Measurements from ENCODE around the gene MAFF.
A peak's percentile ranks its signal among the peaks of the same experiment; 100 is the strongest.

MAFF gene

DNA sequence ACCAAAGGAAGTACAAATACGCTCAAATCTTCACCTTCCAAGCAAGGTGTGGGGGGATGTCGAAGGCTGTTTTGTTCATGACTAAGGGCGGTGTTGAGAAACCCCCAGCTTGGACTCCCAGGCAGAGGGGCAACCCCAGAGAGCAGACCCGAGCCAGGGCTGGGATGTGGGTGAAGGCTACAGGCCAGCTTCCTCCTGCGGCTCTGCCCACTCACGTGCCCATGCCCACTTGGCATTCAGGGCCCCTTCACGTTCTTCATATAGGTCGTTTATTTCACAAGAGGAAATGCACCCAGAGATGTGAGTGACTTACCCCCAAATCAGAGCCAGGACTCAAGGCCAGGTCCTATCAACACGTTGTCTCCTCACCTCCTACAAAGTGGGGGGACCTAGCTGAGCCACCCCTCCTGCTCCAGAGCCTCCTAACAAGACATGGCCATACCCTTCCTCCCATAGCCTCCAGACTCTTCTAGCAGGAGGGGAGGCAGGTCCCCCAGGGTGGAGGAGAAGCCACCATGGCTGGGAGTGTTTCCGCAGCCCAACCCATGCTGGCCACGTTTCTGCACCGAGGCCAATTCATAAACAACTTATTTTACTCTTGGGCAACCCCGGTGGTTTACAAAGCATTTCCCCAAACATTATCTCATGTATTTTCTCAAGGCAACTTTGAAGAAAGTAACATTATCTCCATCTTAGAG is 49.0 kb downstream of the MAFF start:
- DNase-seq: no peak

DNA sequence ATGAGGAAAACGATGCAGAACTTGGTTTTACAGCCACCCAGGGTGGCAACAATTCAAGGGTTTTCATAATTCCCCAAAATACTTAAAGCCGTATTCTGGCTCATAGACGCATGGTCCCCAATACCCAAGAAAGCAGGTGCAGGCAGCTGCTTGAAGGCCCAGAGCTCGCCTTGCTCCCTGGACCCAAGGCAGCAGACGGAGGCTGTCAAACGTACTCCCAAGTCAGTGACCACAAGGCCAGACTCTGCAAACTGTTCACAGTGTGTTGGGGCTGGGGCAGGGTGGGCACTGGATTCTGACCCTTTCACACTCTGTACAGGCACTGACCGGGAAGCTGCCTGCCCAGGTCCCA is 49.5 kb downstream of the MAFF start:
- no peak for DNase-seq

DNA sequence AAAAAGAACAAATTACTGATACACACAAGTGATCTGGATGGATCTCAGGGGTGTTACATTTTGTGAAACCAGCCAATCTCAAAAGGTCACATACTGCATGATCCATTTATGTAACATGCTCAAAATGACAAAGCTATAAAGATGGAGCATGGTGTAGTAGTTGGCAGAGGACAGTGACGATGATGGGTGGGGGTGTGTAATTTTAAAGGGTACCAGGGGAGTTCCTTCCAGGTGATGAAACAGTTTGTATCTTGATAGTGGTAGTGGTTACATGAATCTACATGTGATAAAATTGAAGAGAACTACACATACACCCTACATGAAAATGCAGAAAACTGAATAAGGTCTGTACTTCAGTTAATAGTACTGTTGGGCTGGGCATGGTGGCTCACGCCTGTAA is 53.9 kb downstream of the MAFF start:
- DNase-seq: no peak

DNA sequence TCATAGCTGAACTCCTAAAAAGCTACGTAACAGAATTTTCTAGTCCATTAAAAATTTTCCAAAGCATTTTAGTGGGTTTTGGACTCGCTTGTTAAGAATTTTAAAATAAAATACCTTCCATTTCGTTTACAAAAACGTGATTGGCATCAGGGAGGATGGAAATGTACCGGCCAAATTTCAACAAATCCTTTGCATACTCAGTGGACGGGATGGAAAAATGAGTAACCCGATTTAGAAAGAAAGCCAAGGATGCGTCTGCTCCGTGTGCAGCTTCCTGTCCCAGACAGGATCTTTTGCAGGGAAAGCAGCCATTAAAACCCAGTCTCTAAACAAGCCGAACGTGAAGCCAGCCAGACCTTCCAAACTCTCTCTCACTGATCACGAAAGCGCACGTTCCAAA is 55.4 kb downstream of the MAFF start:
- no peak for DNase-seq

DNA sequence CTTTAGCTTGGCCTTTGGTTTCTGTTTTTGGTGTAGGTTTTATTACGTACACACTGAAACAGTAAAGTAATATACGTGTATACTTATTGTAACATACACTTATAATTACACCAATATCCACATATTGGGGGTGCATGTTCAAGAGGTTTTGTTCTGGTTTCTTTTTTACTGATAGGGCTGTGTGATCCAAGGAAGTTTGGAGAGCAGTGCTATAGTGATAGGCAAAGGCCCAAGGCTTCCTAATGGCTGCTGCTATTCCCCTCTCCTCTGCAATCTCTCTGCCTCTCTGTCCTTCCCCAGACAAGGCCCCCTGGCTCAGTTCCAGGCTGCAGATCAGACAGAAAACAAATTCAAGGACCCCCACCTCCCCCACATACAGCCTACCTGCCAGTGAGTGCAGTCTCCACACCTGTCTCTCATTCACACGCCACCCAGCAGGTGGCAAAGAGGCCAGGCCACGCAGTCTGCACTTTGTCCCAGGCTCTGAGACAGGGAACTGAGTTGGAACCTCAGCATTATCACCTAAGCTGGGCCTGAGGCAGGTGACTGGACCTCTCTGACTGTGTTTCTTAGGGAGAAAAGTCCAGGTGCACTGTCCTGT is 56.0 kb downstream of the MAFF start:
- DNase-seq: peak; percentile 42

DNA sequence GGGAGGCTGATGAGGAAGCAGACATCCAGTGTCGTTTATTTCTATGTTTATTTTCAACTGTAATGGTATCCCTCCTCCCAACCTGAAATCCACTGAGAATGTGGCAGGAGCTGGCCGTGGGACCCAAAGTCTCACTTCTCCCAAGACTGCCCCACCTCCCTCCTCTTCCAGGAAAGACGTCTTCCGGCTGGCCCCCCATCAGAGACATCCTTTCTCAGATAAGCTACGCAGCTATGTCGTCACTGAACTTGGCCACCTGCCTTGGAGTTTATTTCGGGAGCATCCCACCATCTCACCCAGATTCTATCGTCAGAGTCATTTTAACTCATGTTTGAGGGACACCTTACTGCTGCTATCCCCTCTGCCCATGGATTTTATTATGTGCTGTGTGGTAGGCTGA is 57.1 kb downstream of the MAFF start:
- no peak for DNase-seq

DNA sequence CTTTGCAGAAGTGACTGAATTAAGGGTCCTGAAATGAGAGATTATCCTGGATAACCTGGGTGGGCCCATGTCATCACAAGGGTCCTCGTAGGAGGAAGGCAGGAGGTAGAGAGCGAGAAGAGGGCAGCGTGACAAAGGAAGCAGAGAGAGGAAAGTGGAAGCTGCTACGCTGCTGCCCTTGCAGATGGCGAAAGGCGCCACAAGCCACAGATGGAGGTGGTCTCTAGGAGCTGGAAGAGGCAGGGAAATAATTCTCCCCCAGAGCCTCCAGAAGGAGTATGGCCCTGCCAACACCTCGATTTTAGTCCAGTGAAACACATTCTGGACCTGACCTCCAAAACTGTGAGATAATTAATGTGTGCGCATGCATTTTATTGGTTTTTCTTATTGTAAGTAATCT is 57.6 kb downstream of the MAFF start:
- no peak for DNase-seq

DNA sequence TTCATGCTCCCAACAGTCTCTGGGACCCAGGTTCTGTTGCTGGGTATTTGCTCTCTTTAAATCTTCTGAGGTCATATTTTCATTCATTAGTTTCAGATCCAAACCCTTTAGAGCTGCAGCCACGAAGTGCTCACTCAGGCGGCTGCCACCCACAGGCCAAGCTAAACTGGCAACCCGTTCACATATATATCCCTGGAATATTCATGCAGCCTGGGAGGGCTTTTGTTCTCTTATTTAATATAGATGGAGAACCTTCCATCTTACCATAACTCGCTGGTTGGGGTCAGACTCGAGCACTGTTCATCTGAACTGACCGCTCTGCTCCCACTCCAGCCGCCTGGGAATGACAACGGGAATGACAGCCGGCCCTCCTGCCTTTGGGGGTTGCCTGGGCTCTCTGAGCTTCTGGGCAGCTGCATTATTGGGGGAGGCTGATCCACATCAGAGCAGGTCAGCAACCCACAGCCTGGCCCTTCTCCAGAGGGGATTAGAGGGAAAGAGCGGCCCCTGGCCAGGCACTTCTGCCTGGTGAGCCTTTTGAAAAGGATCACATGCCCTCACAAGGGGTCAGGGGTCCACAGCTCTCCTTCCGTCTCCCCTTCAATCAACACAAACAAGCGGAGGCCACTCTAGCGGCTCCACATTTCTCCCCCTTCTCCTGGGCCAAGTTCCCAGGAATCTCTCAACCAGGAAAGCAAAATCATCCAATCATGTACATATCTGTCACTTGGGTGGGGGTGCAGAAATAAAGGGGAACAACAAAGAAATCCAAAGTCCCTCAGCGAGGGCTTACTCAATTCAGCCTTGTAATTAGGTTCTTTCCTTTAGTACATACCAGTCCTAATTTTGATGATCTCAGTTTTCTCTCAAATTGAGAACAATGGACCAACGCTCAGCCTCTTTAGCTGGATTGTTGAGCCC is 59.2 kb downstream of the MAFF start:
- DNase-seq: no peak

DNA sequence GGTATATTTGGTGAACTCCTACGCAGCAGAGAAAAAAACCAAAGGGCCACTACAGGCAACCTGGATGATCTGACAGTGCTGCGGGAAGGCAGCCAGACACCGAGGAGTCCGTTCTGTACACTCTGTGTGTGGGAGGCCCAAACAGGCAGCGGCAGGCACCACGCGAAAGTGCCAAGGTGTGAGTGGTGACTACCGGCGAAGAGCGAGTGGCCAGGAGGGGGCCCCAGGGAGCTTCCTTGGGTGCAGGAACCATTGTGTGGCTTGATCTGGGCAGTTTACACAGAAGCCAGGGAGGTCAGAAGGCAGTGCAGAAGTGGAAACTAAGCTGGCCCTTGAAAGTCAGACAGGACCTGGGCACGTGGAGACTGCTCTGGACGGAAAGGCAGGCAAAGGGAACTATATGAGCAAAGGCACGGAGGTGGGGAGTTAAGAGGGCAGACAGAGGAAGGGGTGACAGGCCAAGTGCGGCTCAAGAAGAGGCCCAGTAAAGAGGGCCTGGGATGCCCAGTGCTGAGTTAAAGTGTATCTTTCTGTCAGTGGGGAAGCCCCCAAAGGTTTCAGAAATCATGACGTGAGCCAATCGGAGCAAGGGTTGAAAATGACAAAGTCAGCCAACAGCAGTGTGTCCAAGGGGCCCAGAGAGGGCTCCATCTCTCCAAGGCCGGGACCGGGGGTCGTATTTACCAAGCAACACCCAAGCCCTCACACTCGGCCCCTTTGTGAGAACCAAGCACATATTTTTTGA is 60.4 kb downstream of the MAFF start:
- no peak for DNase-seq

DNA sequence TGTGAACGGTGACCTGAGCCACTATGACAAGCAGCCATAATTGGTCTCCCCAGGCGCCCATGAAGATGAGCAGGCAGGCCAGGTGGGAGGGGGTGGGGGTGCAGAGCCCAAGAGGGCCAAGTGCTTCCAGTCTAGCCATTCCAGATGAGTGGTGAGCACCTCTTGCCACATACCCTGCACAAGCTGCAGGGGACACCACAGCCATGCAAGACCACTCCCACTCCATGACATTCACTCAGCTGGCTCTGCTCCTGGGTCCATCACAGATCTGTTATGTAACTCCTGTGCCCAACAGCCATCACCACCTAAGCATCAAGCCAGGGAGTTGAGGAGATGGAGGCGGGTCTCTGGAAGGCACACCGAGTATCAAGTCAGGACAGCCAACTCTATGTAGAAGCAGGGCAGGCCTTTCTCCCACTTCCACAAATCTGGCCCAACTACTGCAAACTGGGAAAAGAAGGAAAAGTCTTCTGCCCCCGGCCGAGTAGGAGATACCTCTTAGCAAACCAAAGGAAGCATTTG is 62.6 kb downstream of the MAFF start:
- DNase-seq: no peak

Measured in NCI-H2107 (cell line).